Fibroblast of peridontal ligament (primary cell): Measurements from ENCODE around the gene ABCG2.

Source experiments
- DNase-seq: peaks from one replicate; pipeline ENCODE4 v3.0.0-alpha.2; 2010; ENCODE audit errors: extremely low read depth

Gene ABCG2

DNA sequence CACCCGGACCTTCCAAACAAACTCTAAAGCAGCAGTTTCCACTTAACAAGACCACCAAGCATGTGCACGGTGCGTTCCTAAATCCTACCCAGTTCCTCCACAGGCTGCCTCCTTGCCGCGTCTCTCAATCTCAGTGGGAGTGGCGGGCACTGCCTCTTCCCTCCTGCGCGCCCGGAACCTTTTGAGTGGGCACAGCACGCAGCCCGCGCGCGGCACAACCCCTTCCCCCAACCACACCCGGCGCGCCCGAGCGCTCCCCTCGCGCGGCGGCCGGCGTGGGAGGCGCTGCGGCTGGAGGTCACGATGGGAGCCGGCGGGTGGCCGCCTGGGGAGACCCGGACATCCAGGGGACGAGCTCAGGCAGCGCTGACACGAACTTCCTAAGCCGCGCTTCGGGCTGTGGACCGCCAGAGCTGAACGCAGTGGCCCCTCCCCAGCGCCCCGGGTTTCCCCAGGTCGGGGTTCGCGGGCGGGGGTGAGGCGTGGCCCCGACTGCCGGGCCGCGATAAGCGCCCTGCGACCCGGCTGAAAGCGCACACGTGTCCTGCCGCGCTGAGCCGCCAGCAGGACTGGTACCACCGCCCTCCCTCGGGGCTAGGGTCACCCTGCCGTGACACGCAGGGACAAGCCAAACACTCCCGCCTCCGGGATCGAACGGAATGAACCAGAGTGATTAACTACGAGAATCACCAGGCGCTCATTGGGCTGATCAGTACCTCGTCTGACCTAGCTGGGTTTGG lies at the start of gene ABCG2:
ABCG2 (minus strand) TSS at position 151 of the 740 bp plus-strand sequence. CDS start 18,644 bp downstream, outside the sequence.
- DNase-seq = peak; percentile 69

DNA sequence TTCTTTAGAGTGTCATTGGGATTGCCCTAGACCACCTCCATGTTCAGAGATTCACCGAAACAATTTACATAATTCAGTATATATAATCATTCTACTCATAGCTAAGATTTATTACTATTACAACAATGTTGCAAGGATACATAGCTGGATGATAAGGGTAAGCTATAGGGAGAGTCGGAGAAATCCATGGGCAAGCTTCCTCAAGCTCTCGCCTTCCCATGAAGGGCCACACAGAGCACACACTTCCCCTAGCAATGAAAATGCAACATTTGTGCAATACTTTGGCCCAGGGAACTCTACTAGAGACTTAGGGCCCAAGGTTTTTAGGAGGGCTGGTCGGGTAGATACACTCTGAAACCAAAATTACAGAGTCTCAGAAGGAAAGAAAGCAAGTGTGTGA lies 49.7 kb upstream of the ABCG2 start:
- DNase-seq = no peak

GRCh38 chr4:88207171-88207570 lies 48.7 kb upstream of the ABCG2 start:
- DNase-seq = no peak

GRCh38 chr4:88204882-88205281 lies 46.4 kb upstream of the ABCG2 start:
- no peak for DNase-seq

DNA sequence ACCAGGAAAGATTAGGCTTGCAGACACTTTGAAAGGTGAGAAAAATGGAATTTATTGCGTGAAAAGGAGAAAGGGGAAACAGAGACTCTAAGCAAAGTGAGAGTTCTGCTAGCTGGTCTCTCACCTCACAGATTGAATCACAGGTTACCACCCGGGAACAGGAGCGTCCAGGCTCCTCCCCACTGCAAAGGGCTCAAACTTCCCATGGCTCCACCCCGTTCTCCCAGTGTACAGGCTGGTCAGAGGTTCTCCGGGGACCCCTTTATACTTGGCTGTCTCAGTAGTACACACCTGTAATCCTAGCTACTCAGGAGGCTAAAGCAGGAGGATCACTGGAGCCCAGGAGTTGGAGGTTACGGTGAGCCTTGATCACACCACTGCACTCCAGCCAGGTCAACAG lies 44.0 kb upstream of the ABCG2 start:
- DNase-seq = no peak

DNA sequence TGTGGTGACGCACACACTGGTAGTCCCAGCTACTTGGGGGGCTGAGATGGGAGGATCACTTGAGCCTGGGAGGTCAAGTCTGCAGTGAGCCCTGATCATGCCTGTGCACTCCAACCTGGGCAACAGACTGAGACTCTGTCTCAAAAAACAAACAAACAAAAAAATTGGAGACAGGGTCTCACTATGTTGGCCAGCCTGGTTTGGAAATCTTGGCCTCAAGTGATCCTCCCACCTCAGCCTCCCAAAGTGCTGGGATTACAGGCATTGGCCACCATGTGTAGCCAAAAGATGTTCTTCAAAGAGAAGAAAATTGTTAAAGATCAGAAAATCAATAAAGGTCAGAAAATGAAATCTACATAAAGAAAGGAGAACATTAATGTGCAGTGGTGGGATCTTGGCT lies 41.7 kb upstream of the ABCG2 start:
- no peak for DNase-seq

DNA sequence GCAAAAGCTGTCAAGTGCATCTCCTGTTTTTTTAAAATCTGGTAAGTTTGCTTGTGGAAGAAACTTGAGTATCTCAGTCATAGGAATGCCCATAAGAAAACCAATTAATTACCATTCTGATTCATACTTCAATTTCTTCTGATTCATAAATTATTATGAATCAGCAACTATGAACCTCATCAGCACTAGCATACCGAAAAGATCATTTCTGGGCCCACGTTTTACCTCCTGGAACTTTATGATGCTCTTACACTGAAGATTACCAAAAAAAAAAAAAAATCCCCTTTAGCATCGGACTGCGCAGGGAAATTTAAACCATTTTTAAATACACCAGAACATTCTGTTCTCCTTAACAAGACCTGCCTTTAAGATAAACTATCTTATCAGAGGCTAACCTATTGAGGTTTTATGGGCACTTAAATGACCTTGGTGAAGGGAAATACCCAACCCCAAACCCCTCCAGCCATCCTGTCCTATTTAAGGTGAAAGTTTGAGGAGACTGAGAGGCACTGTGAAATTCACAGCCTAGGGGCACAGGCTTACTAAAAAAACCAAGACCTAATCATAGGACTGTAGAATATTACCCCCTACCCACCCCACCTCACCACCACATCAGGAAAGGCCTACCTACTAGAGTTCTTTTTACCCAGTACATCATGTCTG lies 38.2 kb upstream of the ABCG2 start:
- DNase-seq = no peak

GRCh38 chr4:88196013-88196365 lies 37.5 kb upstream of the ABCG2 start:
- no peak for DNase-seq

DNA sequence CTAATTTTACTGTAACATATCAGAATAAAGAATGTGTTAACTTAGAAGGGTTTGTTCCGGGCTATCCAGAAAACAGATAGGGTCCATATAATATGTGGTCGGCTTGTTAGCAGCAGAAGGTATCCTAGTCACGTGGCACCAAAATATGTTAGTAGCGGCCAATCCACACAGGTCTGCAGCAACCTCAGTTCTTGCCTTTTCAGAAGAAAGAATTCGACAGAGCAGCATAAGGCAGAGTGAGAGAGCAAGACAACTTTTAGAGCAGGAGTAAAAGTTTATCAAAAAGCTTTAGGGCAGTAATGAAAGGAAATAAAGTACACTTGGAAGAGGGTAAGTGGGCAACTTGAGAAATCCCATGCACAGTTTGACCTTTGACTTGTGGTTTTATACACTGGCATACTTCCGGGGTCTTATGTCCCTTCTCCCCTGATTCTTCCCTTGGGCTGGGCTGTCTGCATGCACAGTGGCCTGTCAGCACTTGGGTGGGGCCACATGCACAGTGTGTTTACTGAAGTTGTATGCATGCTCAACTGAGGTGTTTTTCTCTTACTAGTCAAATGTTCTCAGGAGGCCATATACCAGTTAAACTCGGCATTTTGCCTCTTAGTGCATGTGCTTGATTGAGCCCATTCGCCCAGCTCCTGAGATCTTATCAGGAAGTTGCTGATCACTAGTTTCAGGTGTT lies 37.0 kb upstream of the ABCG2 start:
- no peak for DNase-seq

GRCh38 chr4:88191404-88191803 lies 33.0 kb upstream of the ABCG2 start:
- no peak for DNase-seq

- DNase-seq = no peak
Observed at GRCh38 chr4:88189881-88190585, 31.6 kb upstream of the ABCG2 start.

GRCh38 chr4:88189418-88189738 lies 30.9 kb upstream of the ABCG2 start:
- no peak for DNase-seq

- no peak for DNase-seq
Observed at GRCh38 chr4:88188738-88189417, 30.4 kb upstream of the ABCG2 start.

DNA sequence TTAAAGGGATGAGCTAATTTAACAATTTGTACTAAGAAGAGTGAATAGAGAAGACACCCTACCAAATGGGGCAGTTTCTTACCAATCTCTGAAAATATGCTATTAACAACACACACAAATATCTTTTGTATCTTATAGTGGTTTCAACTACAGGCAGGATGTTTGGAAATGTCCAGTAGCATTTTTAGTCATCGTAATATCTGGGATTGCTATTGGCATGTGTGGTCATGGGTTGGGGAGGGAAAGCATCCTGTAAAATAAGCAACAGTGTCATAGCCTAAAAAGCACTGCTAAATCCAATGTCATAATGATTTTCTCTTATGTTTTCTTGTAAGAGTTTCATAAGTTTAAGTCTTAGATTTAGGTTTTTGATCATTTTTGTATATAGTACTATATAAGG lies 29.3 kb upstream of the ABCG2 start:
- DNase-seq = peak; percentile 16

- DNase-seq = peak; percentile 60
Observed at GRCh38 chr4:88185906-88186305, 27.5 kb upstream of the ABCG2 start.

GRCh38 chr4:88179261-88179660 lies 20.8 kb upstream of the ABCG2 start:
- no peak for DNase-seq

- no peak for DNase-seq
Observed at GRCh38 chr4:88178626-88179231, 20.3 kb upstream of the ABCG2 start.

DNA sequence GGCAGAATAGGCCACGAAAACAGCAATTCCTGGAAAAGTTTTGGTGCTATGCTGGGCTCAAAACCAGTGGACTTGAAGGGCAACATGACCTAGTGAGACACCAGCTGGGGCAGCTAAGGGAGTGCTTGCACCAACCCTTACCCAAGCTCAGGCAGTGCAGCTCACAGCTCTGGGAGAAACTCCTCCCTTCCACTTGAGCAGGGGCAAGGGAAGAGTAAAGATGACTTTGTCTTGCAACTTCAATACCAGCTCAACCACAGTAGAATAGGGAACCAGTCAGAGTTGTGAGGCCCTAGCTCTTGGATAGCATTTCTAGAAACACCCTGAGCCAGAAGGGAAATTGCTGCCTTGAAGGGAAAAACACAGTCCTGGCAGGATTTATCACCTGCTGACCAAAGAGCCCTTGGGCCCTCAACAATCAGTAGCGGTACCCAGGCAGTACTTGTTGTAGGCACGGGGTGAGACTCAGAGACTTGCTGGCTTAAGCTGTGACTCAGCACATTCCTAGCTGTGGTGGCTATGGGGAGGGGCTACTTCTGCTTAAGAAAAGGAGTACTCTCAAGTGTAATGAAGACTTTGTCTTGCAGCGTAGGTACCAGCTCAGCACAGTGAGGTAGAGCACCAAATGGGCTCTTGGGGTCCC lies 19.7 kb upstream of the ABCG2 start:
- peak; percentile 78 for DNase-seq

DNA sequence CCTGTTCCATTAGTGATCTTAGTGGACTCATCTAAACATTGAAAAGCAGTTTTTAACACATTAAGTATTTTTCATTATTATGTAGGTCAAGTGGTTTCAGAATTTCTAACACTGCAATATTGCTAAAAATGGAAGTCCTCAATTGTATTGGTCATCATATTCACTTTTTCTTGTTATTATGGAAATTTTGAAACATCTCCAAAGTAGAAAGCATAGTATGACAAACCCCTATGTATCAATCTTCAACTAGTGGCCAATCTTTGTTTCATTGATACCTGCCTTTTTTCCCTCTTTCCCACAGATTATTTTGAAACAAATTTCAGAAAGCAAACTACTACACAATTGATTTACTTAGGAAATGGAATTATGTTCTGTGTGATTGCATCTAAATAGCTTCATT lies 14.5 kb upstream of the ABCG2 start:
- DNase-seq = no peak

DNA sequence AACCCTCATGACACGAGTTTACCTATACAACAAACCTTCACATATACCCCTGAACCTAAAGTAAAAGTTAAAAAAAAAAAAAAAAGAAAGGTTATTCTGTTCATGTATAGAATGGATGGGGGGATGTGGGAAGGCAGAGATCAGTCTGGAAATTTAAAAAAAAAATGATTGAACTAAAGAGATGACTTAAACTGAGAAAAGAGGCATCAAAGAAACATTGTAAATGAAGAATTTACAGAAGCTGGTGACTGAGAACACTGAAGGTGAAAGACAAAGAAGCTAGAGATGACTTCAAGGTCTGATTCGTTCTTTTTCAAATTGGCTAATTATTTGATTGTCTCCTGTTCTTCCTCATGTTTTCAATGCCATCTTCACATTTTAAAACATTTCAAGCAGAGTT lies 12.8 kb upstream of the ABCG2 start:
- DNase-seq = no peak

DNA sequence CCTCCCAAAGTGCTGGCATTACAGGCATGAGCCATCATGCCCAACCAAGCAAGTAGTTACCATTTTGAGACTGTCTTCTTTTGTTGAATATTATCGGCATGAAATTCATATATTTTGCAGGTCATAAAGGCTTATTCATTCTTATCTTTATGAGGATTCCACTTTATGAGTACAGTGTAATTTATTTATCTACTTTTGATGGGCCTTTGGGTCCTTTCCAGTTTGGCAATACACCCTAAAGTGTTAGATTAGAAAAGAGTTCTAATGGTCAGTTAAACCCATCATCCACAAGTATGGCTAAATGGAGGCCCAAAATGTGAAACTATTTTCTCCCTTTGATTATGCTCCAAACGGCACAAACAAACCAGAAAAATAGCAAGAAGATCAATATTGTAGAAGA lies 10.9 kb upstream of the ABCG2 start:
- no peak for DNase-seq
